K562 (cell line): ENCODE data around the gene SRSF5. TPM values are rescaled to one million over a fixed set of nuclear protein-coding genes. Genes with fewer than 3 reads are reported as not detected.
A peak's percentile ranks its signal among the peaks of the same experiment; 100 is the strongest.

Experiments
- ADNP ChIP-seq: fragments of 200-800 bp; sonication (Bioruptor generic); IDR thresholded peaks from 2 replicates; pipeline ENCODE4 v1.6.1; 2016; ENCODE audit warnings: missing genetic modification characterization, missing compliant biosample characterization
- ESRRA ChIP-seq: fragments of 450-650 bp; IDR thresholded peaks from 2 replicates; pipeline ENCODE4 v1.6.1; 2014; ENCODE audit warnings: low read depth, mild to moderate bottlenecking, moderate library complexity, borderline replicate concordance
- GATA2 ChIP-seq: sonication (generic); formaldehyde crosslinking; IDR thresholded peaks from 2 replicates; pipeline ENCODE4 v1.4.0; 2020; ENCODE audit warnings: mild to moderate bottlenecking, missing genetic modification reagents
- MIER1 ChIP-seq: fragments of 450-650 bp; IDR thresholded peaks from 2 replicates; pipeline ENCODE4 v1.6.1; 2016; ENCODE audit warnings: antibody characterized with exemption, mild to moderate bottlenecking, low read depth
- RAD51 ChIP-seq: fragments of 450-650 bp; IDR thresholded peaks from 2 replicates; pipeline ENCODE4 v1.7.1; 2016; ENCODE audit warnings: low read depth, mild to moderate bottlenecking, borderline replicate concordance
- SAFB ChIP-seq: fragments of 200-400 bp; formaldehyde crosslinking; IDR thresholded peaks from 2 replicates; pipeline ENCODE4 v1.6.1; 2017; ENCODE audit warnings: low read depth, low read length, borderline replicate concordance
- SUPT5H ChIP-seq: fragments of 450-650 bp; IDR thresholded peaks from 2 replicates; pipeline ENCODE4 v1.6.1; 2016
- THRAP3 ChIP-seq: fragments of 450-650 bp; IDR thresholded peaks from 2 replicates; pipeline ENCODE4 v1.6.1; 2016; ENCODE audit warnings: mild to moderate bottlenecking, inconsistent platforms, borderline replicate concordance
- TRIM24 ChIP-seq, 2 experiments: fragments of 450-650 bp; IDR thresholded peaks; 2 replicates each; pipeline ENCODE4 v1.6.1; 2016
- USF1 ChIP-seq: sonication (generic); formaldehyde crosslinking; IDR thresholded peaks from 2 replicates; pipeline ENCODE4 v1.9.0; 2022; ENCODE audit warnings: mild to moderate bottlenecking, missing genetic modification reagents
- ZNF584 ChIP-seq: fragments of 200-800 bp; sonication (Bioruptor generic); IDR thresholded peaks from 2 replicates; pipeline ENCODE4 v1.6.1; 2016; ENCODE audit warnings: low read depth, mild to moderate bottlenecking, missing genetic modification characterization, missing compliant biosample characterization
- ZNF764 ChIP-seq: fragments of 250-450 bp; sonication (Bioruptor Pico); IDR thresholded peaks from 2 replicates; pipeline ENCODE4 v1.4.0; 2020; ENCODE audit warnings: low read depth, mild to moderate bottlenecking, moderate library complexity
- polyA plus RNA-seq, 8 experiments: library from polyadenylated mRNA; depleted of rRNA in 4 of 8; stranded (reverse) in 5 of 8; unstranded in 3 of 8; fragments of >200 nt; fragmentation: Nextera tagmentation in 2 of 8; fragmentation: Illumina TruSeq in 1 of 8; extraction: Ambion mirVana in 2 of 8; extraction: Trizol in 1 of 8; gene quantifications; 2 replicates each; pipeline versions ENCODE4 v1.2.1 to v1.2.3, GENCODE V29; 2011 to 2014; ENCODE audit warnings: inconsistent platforms in 1 of 8, missing spikeins in 1 of 8
- total RNA-seq, 7 experiments: library from RNA; depleted of rRNA in 6 of 7; stranded (reverse); fragments of >200 nt in 6 of 7; fragmentation: Illumina TruSeq in 2 of 7; extraction: Trizol in 2 of 7; gene quantifications; 2 replicates each; pipeline versions ENCODE4 v1.2.1 to v1.2.3, GENCODE V29; 2011 to 2021; ENCODE audit warnings: low replicate concordance in 1 of 7
- TF ChIP-seq, protein P1 (sequence below): fragments of 450-650 bp; IDR thresholded peaks from 2 replicates; pipeline ENCODE4 v1.6.1; 2016; ENCODE audit warnings: mild to moderate bottlenecking
- TF ChIP-seq, protein P2 (sequence below): fragments of 450-650 bp; IDR thresholded peaks from 2 replicates; pipeline ENCODE4 v1.6.1; 2016; ENCODE audit warnings: mild to moderate bottlenecking, moderate library complexity

Gene SRSF5
- total and polyA plus RNA-seq, 9 of the 15 experiments (the other 6 are each of a cell fraction or from before 2014, with no cell fraction given), result 108 to 460 (median 212) TPM

GRCh38 chr14:69726761-69727511 lies 40.0 kb upstream of the SRSF5 start (continued):
- TF ChIP-seq ESRRA (peak; percentile 48; the same call in 1 of the 2 replicates), SUPT5H (no peak), ZNF584 (no peak), RAD51 (no peak), USF1 (CRISPR knock-in tag) (no peak), TRIM24 (IDR thresholded peaks at IDR 0.05) (no peak), SAFB (peak; percentile 76), ADNP (no peak), ZNF764 (CRISPR knock-in tag) (no peak), THRAP3 (no peak), MIER1 (no peak), GATA2 (CRISPR knock-in tag) (no peak)
- TF ChIP-seq, protein P1, sequence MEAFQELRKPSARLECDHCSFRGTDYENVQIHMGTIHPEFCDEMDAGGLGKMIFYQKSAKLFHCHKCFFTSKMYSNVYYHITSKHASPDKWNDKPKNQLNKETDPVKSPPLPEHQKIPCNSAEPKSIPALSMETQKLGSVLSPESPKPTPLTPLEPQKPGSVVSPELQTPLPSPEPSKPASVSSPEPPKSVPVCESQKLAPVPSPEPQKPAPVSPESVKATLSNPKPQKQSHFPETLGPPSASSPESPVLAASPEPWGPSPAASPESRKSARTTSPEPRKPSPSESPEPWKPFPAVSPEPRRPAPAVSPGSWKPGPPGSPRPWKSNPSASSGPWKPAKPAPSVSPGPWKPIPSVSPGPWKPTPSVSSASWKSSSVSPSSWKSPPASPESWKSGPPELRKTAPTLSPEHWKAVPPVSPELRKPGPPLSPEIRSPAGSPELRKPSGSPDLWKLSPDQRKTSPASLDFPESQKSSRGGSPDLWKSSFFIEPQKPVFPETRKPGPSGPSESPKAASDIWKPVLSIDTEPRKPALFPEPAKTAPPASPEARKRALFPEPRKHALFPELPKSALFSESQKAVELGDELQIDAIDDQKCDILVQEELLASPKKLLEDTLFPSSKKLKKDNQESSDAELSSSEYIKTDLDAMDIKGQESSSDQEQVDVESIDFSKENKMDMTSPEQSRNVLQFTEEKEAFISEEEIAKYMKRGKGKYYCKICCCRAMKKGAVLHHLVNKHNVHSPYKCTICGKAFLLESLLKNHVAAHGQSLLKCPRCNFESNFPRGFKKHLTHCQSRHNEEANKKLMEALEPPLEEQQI, result no peak
- TF ChIP-seq, protein P2, sequence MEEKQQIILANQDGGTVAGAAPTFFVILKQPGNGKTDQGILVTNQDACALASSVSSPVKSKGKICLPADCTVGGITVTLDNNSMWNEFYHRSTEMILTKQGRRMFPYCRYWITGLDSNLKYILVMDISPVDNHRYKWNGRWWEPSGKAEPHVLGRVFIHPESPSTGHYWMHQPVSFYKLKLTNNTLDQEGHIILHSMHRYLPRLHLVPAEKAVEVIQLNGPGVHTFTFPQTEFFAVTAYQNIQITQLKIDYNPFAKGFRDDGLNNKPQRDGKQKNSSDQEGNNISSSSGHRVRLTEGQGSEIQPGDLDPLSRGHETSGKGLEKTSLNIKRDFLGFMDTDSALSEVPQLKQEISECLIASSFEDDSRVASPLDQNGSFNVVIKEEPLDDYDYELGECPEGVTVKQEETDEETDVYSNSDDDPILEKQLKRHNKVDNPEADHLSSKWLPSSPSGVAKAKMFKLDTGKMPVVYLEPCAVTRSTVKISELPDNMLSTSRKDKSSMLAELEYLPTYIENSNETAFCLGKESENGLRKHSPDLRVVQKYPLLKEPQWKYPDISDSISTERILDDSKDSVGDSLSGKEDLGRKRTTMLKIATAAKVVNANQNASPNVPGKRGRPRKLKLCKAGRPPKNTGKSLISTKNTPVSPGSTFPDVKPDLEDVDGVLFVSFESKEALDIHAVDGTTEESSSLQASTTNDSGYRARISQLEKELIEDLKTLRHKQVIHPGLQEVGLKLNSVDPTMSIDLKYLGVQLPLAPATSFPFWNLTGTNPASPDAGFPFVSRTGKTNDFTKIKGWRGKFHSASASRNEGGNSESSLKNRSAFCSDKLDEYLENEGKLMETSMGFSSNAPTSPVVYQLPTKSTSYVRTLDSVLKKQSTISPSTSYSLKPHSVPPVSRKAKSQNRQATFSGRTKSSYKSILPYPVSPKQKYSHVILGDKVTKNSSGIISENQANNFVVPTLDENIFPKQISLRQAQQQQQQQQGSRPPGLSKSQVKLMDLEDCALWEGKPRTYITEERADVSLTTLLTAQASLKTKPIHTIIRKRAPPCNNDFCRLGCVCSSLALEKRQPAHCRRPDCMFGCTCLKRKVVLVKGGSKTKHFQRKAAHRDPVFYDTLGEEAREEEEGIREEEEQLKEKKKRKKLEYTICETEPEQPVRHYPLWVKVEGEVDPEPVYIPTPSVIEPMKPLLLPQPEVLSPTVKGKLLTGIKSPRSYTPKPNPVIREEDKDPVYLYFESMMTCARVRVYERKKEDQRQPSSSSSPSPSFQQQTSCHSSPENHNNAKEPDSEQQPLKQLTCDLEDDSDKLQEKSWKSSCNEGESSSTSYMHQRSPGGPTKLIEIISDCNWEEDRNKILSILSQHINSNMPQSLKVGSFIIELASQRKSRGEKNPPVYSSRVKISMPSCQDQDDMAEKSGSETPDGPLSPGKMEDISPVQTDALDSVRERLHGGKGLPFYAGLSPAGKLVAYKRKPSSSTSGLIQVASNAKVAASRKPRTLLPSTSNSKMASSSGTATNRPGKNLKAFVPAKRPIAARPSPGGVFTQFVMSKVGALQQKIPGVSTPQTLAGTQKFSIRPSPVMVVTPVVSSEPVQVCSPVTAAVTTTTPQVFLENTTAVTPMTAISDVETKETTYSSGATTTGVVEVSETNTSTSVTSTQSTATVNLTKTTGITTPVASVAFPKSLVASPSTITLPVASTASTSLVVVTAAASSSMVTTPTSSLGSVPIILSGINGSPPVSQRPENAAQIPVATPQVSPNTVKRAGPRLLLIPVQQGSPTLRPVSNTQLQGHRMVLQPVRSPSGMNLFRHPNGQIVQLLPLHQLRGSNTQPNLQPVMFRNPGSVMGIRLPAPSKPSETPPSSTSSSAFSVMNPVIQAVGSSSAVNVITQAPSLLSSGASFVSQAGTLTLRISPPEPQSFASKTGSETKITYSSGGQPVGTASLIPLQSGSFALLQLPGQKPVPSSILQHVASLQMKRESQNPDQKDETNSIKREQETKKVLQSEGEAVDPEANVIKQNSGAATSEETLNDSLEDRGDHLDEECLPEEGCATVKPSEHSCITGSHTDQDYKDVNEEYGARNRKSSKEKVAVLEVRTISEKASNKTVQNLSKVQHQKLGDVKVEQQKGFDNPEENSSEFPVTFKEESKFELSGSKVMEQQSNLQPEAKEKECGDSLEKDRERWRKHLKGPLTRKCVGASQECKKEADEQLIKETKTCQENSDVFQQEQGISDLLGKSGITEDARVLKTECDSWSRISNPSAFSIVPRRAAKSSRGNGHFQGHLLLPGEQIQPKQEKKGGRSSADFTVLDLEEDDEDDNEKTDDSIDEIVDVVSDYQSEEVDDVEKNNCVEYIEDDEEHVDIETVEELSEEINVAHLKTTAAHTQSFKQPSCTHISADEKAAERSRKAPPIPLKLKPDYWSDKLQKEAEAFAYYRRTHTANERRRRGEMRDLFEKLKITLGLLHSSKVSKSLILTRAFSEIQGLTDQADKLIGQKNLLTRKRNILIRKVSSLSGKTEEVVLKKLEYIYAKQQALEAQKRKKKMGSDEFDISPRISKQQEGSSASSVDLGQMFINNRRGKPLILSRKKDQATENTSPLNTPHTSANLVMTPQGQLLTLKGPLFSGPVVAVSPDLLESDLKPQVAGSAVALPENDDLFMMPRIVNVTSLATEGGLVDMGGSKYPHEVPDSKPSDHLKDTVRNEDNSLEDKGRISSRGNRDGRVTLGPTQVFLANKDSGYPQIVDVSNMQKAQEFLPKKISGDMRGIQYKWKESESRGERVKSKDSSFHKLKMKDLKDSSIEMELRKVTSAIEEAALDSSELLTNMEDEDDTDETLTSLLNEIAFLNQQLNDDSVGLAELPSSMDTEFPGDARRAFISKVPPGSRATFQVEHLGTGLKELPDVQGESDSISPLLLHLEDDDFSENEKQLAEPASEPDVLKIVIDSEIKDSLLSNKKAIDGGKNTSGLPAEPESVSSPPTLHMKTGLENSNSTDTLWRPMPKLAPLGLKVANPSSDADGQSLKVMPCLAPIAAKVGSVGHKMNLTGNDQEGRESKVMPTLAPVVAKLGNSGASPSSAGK, result peak; percentile 61
